LoVo (cell line): ENCODE data around the gene COL5A1.

Experiments
- DNase-seq: peaks from one replicate; pipeline ENCODE4 v3.0.0-alpha.2; 2016; ENCODE audit warnings: low spot score

The COL5A1 gene

DNA sequence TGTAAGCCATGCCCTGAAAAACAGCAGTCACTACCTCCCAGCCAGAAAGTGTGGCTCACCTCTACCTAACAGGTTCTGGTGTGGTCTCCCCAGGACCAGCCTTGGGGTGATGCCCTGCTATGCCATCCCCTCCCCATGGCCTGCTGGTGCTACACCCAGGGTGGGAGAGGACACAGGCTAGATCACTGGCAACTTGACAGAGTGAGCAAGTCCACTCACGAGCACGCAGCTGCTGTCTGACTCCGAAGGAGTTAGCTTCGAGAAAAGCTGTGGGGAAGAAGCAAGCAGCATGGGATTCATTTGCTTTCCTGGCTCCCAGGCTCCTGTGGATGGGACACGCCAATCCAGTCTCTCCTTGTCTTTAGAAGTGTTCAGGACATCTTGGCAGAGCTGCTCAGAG lies 102.2 kb downstream of the COL5A1 start:
- DNase-seq: no peak

- no peak for DNase-seq
These were observed 103.0 kb downstream of the COL5A1 start for GRCh38 chr9:134744385-134745295.

- DNase-seq: no peak
These were observed 106.4 kb downstream of the COL5A1 start for GRCh38 chr9:134747951-134748489.

DNA sequence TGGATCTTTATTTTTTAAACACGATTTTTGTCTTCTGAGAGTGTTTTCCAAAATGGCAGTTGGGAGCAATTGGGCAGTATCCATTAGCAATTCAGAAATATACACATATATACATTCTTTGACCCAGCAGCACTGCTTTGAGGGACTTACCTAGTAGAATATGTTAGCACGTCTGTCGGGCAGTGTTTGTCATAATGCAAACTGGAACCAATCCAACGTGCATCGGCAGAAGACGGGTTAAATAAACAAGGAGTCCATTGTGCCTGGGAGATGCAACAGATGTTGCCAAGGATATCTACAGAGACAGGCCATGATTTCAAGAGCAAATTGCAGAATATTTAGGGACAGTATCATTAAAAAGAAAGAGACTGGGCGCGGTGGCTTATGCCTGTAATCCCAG lies 107.0 kb downstream of the COL5A1 start:
- DNase-seq: no peak

DNA sequence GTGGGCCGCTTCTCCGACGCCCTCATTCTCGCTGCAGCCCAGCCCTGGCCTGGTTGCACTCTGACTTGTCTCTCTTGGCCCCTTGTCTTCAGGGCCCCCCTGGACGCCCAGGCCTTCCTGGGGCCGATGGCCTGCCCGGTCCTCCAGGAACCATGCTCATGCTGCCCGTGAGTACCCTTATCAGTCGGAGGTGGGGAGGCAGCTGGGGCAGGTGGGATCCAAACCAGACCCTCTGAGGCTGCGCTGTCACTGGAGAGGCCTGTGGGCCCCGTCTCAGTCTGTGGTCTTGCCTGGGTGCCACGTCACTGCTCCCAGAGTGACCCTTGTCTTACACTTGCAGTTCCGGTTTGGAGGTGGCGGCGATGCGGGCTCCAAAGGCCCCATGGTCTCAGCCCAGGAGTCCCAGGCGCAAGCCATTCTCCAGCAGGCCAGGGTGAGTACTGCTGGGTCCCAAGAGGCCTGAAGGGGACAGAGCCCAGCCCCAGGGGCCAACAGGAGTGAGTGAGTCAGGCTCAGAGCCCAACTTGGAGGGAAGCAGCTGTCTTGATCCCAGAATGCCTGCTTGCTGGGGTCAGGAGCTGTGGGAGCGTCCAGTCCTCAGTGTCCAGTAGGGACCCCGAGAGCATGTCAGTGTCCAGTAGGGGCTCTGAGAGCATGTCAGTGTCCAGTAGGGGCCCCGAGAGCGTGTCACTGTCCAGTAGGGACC lies 109.0 kb downstream of the COL5A1 start:
- DNase-seq: no peak

DNA sequence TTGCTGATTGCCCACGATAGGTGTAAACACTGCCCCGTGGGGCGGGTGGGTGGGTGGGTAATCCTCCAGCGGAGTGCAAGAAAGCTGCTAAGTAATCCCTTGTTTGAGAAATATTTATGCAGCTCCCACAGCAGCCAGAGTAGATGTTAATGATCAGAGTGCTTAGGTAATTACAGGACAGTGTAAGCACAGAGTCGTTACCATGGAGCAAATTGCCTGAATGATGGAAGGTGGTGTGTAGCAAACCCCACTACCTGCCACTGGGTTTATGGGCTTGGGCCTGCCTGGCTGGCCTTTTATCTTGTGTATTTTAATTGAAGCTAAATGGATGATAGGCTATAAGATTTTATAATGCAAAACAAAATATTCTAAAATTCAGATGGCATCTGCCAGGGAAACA lies 110.0 kb downstream of the COL5A1 start:
- no peak for DNase-seq

- no peak for DNase-seq
These were observed 111.0 kb downstream of the COL5A1 start for GRCh38 chr9:134752471-134753168.

DNA sequence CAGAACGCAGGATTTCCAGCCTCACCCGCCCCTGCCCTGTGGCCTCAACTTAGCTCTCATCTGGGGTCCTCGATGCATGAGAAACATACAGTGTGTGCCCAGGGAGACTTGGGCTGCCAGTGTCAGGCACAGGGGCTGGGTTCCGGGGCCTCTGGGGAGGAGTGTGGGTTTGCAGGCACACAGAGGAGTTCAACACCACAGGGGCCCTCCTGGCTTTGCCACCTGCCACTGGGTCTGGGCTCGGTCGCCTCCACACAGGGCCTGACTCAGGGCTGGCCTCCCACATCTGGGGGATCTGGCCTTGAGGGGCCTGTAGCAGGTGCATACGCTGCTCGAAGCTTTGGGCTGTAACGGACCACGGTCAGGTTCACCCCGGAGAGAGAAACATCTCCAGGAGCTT lies 111.6 kb downstream of the COL5A1 start:
- DNase-seq: no peak

- no peak for DNase-seq
These were observed 113.8 kb downstream of the COL5A1 start for GRCh38 chr9:134755221-134755907.

DNA sequence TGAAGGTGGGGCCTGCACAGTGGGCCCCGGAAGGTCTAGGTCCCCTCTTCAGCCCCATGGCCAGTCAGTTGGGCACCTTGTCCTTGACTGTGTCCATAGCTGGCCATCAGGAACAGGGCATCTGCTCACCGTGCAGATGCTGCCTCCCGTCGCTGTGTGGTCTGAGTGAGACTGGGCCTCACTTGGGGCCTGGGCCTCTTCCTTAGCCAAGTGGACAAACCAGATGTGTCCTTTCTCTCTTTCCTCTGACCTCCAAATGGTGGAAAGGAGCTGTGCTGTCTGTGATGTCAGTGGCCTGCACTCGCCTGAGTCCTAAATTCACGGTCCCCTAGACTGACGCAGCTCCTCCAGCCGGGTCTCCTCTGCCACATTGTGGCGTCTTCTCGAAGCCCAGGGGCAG lies 114.5 kb downstream of the COL5A1 start:
- no peak for DNase-seq

- no peak for DNase-seq
These were observed 115.8 kb downstream of the COL5A1 start for GRCh38 chr9:134757216-134757975.

- DNase-seq: no peak
These were observed 117.5 kb downstream of the COL5A1 start for GRCh38 chr9:134758949-134759607.

- no peak for DNase-seq
These were observed 118.3 kb downstream of the COL5A1 start for GRCh38 chr9:134759913-134760312.

GRCh38 chr9:134760750-134761420 lies 119.3 kb downstream of the COL5A1 start:
- DNase-seq: no peak

DNA sequence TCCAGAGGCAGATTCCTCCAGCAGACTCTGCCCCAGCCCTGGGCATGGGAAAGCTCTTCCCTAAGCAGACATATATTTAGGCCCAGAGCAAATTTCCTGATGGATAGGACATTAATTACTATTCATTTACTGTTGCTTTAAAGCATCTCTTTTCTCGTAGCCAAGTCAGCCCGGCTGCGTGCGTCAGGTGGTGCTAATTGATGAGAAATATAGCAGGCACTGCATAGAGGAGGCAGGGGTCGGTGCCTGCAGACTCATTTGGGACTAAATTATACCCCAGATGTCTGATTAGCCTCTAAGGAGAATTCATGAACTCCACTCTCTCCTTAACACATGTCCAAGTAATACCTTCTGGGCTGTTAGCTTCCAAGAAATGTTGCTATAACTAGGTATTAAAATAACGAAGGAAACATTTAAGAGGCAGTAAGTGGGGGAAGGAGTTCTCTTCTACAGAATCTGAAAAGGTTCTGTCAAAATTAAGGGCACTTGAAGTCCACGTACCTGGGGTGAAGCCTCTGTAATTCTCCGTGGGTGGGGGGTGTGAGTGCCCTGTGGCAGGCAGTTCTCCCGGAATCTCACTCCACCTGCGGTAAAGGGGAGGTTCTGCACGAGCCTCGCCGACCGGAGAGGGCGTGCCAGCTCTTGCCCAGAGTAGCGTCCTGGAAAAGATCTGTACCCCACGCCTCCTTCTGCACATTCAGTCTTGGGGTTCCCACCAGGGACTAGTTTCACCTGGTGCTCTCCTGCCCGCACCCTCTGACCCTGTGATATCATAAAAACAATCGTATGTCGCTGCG lies 123.1 kb downstream of the COL5A1 start:
- DNase-seq: no peak

- DNase-seq: no peak
These were observed 124.2 kb downstream of the COL5A1 start for GRCh38 chr9:134765785-134766184.

GRCh38 chr9:134766587-134766986 lies 125.0 kb downstream of the COL5A1 start:
- DNase-seq: no peak

DNA sequence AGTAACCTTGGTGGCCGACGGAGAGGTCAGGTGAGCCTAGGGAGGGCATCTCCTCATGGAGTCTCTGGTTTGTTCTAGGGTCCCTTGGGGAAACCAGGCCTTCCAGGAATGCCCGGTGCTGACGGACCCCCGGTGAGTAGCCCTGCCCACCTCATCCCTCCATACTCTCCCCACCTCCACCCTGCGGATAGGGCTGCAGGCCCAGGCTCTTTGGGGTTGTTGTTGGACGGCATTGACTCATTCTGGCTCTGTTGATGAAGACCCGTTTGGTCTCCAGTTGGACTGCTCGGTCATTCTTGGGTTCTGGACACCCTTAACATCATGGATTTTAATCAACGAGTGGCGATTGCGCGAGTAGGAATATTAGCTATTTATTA lies 126.7 kb downstream of the COL5A1 start:
- no peak for DNase-seq

DNA sequence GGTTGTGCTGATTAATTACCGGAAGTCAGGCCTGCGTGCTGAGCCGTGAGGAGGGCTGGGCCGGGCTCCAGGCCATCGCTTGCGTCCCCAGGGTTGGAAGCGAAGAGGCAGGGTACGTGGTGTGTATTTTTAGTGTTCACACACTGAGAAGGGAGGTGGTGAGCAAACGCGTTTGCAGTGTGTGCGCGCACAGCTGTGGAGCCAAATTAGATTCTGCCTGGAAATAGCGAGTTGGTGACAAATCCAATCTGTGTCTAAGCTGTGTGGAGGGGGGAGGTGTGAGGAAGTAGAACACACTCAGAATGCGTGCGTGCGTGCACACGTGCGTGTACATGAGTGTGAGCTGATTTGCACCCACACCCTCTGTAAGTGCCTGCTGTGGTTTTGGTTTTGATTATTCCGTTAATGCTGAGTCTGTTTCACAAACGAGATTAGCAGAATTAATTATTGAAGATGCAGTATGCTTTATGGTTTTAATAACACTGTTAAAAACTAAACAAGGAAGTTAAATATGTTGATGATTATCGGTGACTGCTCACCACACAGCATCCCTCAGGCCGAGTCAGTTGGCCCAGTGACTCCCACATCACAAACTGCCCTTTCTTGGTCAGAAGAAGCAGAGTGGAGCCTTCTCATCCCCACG lies 127.2 kb downstream of the COL5A1 start:
- no peak for DNase-seq
